ENCODE data around the gene LENEP. TPM values are rescaled to one million over a fixed set of nuclear protein-coding genes. Genes with fewer than 3 reads are reported as not detected.

LENEP gene
- total RNA-seq, 3 donors from 2014 or later (not counting 1 experiment from before 2014, with no cell fraction given), result not detected

DNA sequence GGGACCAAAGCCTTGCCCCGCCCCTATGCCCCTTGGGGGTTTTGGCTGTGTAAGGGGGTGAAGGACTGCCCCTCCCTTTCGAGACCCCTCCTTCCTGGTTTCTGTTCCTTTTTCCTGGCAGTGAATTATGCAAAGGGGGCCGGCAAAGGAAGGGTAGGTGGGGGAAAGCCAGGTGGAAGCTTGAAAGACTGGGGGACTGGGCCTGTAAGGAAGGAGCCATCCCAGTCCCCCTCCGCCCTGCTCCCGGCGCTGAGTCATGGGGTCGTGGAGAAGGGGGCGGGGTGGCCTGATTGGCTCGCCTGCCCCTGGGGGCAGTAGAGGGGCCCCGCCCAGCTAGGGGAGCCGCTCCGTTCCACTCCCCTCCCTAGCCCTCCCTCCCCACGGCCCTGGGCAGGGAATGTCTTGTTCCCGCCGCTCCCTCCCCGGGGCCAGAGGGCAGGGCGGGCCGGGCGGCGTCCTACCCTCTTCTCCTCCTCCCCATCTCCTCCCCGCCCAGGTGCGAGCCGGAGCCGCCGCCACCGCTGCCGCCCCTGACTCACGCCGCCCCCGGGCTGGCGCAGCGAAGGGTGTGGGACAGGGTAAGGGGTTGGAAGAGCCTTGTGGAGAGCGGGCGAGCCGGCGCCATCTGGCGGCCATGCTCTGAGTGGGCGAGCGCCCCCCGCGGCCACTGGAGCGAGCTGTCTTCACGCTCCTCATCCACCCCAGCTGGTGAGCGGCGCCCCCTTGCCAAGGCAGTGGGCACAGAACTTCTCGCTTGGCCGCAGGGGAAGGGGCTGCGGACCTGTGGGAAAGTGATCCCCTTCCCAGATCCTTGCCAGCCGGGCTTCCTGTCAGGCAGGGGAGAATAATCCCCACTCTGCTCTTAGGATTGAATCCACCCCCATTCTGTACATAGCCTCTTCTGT, 23.9 kb downstream of the LENEP start:
- TF ChIP-seq, protein P1, sequence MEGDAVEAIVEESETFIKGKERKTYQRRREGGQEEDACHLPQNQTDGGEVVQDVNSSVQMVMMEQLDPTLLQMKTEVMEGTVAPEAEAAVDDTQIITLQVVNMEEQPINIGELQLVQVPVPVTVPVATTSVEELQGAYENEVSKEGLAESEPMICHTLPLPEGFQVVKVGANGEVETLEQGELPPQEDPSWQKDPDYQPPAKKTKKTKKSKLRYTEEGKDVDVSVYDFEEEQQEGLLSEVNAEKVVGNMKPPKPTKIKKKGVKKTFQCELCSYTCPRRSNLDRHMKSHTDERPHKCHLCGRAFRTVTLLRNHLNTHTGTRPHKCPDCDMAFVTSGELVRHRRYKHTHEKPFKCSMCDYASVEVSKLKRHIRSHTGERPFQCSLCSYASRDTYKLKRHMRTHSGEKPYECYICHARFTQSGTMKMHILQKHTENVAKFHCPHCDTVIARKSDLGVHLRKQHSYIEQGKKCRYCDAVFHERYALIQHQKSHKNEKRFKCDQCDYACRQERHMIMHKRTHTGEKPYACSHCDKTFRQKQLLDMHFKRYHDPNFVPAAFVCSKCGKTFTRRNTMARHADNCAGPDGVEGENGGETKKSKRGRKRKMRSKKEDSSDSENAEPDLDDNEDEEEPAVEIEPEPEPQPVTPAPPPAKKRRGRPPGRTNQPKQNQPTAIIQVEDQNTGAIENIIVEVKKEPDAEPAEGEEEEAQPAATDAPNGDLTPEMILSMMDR (IDR thresholded peaks at IDR 0.05), result peak; percentile 100
- peak overlapping the region; percentile 52 for H3K4me3 Mint-ChIP-seq
- Histone ChIP-seq H3K27ac (ENCODE audit: low read length) (peak overlapping the region; percentile 68), H3K36me3 (ENCODE audit: control insufficient read depth, insufficient read depth, low read length) (peaks cover 20% of the 10 kb centered on the region), H3K27me3 (ENCODE audit: control insufficient read depth, insufficient read depth, low read length) (no peaks in the 10 kb centered on the region), H3K4me3 (ENCODE audit: low read length) (peak overlapping the region; percentile 13), H3K9me3 (ENCODE audit: control insufficient read depth, insufficient read depth, low read length) (no peaks in the 10 kb centered on the region), H3K4me1 (ENCODE audit: control insufficient read depth, insufficient read depth, low read length) (peaks cover 58% of the 10 kb centered on the region)
- 9% methylated on average over 44 of the region's 49 CpGs for WGBS (ENCODE audit: insufficient coverage)
- H3K27me3 Mint-ChIP-seq (ENCODE audit: low read depth in 2 of 2), result no peaks in the 10 kb centered on the region
- ATAC-seq, result peak; percentile 99
- DNase-seq, result peak; percentile 88 to 94
- H3K36me3 Mint-ChIP-seq, result no peaks in the 10 kb centered on the region
- H3K9me3 Mint-ChIP-seq, result no peaks in the 10 kb centered on the region
- H3K27ac Mint-ChIP-seq, result peak overlapping the region; percentile 27 to 50
- peaks cover 17 to 46% of the 10 kb centered on the region in 2 donors for H3K4me1 Mint-ChIP-seq
- intact Hi-C loops (cut with micrococcal nuclease), result loop anchor here (1.0 to 2.0 kb wide), 5 partner anchors 42 to 458 kb away; partner anchors contain the start of genes CKS1B and UBE2Q1

DNA sequence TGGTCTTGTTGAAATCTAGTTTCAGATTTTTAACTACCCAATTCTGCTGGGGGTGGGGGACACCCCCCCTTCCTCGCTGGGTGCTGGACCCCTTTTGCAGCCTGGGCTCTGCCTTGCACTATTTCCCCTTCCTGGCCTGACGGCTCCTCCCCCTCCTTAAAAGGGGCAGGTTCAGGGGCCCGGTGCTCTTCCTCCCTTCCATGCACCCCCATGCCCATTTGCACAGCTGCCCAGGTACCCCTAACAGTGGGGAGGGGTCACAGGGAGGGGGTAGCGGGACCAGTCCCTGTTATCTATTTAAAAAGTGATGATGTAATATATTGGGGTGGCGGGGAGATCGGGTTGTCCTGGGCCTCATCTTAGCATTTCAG, 24.5 kb downstream of the LENEP start:
- H3K27ac Mint-ChIP-seq, result peak overlapping the region; percentile 27 to 50
- WGBS (ENCODE audit: insufficient coverage), result 49% methylated on average over 5 of the region's 6 CpGs
- Histone ChIP-seq H3K27ac (ENCODE audit: low read length) (peak overlapping the region; percentile 1), H3K27me3 (ENCODE audit: control insufficient read depth, insufficient read depth, low read length) (no peaks in the 10 kb centered on the region), H3K9me3 (ENCODE audit: control insufficient read depth, insufficient read depth, low read length) (no peaks in the 10 kb centered on the region), H3K4me1 (ENCODE audit: control insufficient read depth, insufficient read depth, low read length) (peaks cover 52% of the 10 kb centered on the region), H3K36me3 (ENCODE audit: control insufficient read depth, insufficient read depth, low read length) (peaks cover 20% of the 10 kb centered on the region), H3K4me3 (ENCODE audit: low read length) (peak overlapping the region; percentile 2)
- DNase-seq (no peak), ATAC-seq (peak in 1 of 3 donors; percentile 1)
- TF ChIP-seq, protein P1 (IDR thresholded peaks at IDR 0.05), result no peak
- H3K4me3 Mint-ChIP-seq, result peak overlapping the region; percentile 52
- intact Hi-C loops (cut with micrococcal nuclease), result loop anchor here (1.0 to 2.0 kb wide), 5 partner anchors 43 to 459 kb away; partner anchors contain the start of genes CKS1B and UBE2Q1
- H3K9me3 Mint-ChIP-seq, result no peaks in the 10 kb centered on the region
- no peaks in the 10 kb centered on the region for H3K36me3 Mint-ChIP-seq
- peaks cover 15 to 40% of the 10 kb centered on the region in 2 donors for H3K4me1 Mint-ChIP-seq
- H3K27me3 Mint-ChIP-seq (ENCODE audit: low read depth in 2 of 2), result no peaks in the 10 kb centered on the region

DNA sequence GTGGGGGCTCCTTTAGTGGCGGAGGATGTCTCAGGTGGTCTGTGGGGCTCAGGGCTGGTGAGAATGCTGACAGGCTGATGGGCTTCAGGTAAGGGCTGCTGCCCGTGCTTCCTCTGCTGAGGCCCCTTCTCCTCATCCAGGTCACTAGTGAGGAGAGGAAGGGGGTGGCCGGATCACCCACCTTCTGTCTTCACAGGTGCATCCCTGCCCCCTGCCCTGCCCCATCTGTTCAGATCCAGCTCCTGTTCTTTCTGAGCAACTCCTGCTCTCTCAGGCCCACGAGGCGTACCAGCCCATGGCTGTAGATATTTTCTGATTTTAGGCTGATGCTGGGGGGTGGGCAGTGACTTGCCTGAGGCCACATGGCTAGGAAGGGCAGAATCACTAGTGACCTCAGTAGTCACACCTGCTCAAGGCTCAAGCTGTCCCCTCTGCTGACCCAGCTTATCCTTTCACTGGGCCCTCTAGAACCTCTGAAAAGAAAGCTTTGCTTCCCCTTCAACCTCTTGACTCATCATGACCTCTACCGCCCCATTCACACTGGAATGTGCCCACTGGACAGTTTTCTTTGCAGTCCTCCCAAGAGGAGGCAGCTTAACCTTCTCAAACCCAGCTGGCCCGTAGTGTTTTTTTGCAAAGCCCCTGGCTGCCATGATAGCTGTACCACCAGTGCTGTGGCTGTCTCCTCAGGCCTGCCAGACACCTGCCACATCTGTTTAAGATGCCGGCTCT, 25.4 kb downstream of the LENEP start:
- peaks cover 19% of the 10 kb centered on the region for H3K36me3 ChIP-seq (ENCODE audit: control insufficient read depth, insufficient read depth, low read length)
- no peaks in the 10 kb centered on the region for H3K36me3 Mint-ChIP-seq
- H3K4me3 ChIP-seq (ENCODE audit: low read length), result no peak overlapping the region
- DNase-seq (no peak), ATAC-seq (no peak)
- H3K27ac ChIP-seq (ENCODE audit: low read length), result no peak overlapping the region
- 92% methylated on average over 8 of the region's 8 CpGs for WGBS (ENCODE audit: insufficient coverage)
- H3K4me3 Mint-ChIP-seq, result no peak overlapping the region
- intact Hi-C loops (cut with micrococcal nuclease), result no loop called here
- TF ChIP-seq, protein P1 (IDR thresholded peaks at IDR 0.05), result no peak
- no peaks in the 10 kb centered on the region for H3K9me3 ChIP-seq (ENCODE audit: control insufficient read depth, insufficient read depth, low read length)
- no peaks in the 10 kb centered on the region for H3K9me3 Mint-ChIP-seq
- peaks cover 43% of the 10 kb centered on the region for H3K4me1 ChIP-seq (ENCODE audit: control insufficient read depth, insufficient read depth, low read length)
- H3K27me3 Mint-ChIP-seq (ENCODE audit: low read depth in 2 of 2), result no peaks in the 10 kb centered on the region
- no peaks in the 10 kb centered on the region for H3K27me3 ChIP-seq (ENCODE audit: control insufficient read depth, insufficient read depth, low read length)
- H3K27ac Mint-ChIP-seq, result peak overlapping the region in 1 of 2 donors; percentile 29
- peaks cover 11 to 31% of the 10 kb centered on the region in 2 donors for H3K4me1 Mint-ChIP-seq

Measured in natural killer cell (primary cell).